Stomach (tissue), 4 donors: ENCODE results near the gene GTF2A1L.

Experiments used
- CTCF ChIP-seq, 7 experiments: fragments of 450-650 bp in 4 of 7; fragments of 200-600 bp in 3 of 7; sonication (generic) in 3 of 7; IDR thresholded peaks; one replicate each; pipeline ENCODE4 v1.5.1; 2016 to 2019; ENCODE audit warnings: antibody characterized with exemption in 7 of 7, control low read depth in 2 of 7, mild to moderate bottlenecking in 1 of 7
- POLR2A ChIP-seq, 4 donors: fragments of 450-650 bp; IDR thresholded peaks; one replicate each; pipeline ENCODE4 v1.6.1; 2016; ENCODE audit warnings: antibody characterized with exemption in 4 of 4, control low read depth in 2 of 4, mild to moderate bottlenecking in 1 of 4, moderate library complexity in 1 of 4

- TF ChIP-seq POLR2A (IDR thresholded peaks at IDR 0.05) = no peak
- no peak for TF ChIP-seq CTCF (IDR thresholded peaks at IDR 0.05)
These were observed 33.1 kb upstream of the GTF2A1L start for GRCh38 chr2:48584551-48584950.
